HG02759 (cell line): ENCODE results near the gene ACADM.
"Not testable (repeated sequence)": the region's sequence is repeated elsewhere in the genome, so short reads cannot be mapped to it uniquely, and the experiment has no call there.

ENCODE experiments used
- ATAC-seq: cut with Tn5 transposase; IDR thresholded peaks from one replicate; pipeline ENCODE4 v1.9.1; 2021; ENCODE audit warnings: mild to moderate bottlenecking, moderate library complexity; ENCODE audit not compliant: unreplicated experiment

ACADM gene

DNA sequence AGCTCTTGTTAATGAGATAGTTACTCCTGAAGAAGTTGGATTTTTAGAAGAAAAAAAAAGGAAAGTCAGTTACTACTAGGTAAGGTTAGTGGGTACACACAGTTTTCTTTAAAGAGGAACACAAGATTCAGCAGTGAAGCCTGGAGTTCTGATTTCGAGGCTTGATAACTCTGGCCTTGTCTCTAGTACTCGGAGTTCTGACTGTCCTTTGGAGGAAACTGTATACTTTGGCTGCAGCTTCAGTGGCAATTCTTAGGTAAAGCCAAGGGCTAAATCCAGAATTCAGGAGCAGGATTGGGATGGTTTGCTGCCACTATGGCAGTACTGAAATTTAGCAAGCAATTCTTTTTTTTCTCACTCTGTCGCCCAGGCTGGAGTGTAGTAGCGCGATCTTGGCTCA is 9.2 kb downstream of the ACADM start:
- ATAC-seq, result no peak

DNA sequence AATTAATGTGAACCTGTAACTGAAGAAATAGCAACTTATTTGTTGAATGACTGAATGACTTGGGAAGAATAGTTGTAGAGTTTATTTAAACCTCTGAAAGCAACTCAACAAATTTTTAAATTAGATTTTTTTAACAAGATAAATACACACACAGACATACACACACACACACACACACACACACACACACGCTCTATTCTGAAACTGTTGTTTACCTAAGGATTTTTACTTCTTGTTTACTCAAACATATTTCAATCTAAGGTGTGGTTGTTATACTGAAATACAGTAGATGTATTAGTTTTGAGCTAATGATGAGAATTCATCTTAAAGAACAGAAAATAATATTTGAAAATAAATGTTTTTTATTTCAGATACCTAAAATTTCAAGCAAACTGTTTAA is 11.5 kb downstream of the ACADM start:
- ATAC-seq, result no peak

DNA sequence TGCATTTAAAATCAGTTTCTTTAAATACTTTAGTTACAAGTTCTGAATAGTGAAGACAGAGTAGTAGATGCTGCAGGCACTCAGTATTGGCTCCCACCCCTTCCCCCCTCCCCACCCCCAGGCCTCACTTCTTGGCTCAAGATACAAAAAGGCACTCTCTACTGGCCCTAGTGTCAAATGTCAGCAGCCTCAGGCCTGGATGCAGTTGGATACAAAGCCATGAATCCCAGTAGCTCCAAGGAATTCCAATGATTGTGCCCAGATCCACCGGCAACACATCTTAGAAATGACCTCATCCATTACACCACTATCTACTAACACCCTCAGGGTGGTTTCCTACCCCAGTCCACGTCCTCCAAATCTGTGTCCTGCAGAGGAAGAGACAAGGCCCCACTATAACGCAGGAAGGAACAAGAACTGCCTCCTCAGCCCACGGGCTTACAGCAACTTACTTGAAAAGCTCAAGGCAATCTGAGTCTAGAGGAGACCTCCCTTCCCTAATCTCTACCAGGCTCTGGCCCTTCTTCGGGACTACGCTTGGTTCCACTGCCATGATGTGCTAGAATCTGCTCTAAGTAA is 17.6 kb downstream of the ACADM start:
- ATAC-seq, result no peak

DNA sequence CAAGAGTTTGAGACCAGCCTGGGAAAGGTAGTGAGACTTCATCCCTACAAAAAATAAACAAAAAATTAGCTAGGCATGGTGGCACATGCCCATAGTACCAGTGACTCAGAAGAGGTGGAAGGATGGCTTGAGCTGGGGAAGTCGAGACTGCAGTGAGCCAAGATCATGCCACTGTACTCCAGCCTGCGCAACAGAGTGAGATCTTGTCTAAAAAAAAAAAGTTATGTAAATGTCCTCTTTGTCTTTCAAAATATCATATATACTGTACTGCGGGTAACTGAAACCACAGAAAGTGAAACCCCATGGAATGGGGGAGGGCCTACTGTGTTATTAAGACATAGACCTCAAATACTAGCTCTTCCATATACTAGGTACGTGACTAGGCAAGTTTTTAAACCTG is 20.8 kb downstream of the ACADM start:
- peak; percentile 77 for ATAC-seq

DNA sequence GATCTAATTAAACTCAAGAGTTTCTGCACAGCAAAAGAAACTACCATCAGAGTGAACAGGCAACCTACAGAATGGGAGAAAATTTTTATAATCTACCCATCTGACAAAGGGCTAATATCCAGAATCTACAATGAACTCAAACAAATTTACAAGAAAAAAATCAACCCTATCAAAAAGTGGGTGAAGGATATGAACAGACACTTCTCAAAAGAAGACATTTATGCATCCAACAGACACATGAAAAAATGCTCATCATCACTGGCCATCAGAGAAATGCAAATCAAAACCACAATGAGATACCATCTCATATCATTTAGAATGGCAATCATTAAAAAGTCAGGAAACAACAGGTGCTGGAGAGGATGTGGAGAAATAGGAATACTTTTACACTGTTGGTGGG is 32.7 kb downstream of the ACADM start:
- ATAC-seq, result not testable (repeated sequence)

DNA sequence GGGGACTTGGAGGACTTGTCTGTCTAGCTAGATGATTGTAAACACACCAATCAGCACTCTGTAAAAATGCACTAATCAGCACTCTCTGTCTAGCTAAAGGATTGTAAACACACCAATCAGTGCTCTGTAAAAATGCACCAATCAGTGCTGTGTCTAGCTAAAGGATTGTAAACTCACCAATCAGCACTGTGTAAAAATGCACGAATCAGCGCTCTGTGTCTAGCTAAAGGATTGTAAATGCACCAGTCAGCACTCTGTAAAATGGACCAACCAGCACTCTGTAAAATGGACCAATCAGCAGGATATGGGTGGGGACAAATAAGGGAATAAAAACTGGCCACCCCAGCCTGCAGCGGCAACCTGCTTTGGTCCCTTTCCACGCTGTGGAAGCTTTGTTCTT is 34.0 kb downstream of the ACADM start:
- ATAC-seq, result not testable (repeated sequence)

DNA sequence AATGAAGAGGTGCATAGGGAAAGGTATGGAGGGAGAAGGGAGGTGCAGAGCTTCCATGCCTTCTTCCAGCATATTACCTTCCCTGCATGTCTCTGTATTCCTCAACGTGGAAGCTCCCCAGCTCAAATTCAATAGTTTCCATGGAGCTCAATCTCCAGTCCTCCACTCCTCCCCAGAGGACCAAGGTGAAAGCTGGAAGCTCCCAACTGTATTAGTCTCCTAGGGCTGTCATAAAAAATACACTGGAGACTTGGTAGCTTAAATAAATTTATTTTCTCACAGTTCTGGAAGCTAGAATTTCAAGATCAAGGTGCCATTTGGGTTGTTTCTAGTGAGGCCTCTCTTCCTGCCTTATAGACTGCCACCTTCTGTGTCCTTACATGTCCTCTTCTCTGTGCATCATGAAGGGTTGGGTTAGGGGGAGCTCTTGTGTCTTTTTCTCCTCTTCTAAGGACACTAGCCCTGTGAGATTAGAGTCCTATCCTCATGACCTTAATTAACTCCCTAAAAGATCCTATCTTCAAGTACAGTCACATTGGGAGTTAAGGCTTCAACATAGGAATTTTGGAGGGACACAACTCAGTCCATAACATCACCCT is 39.6 kb downstream of the ACADM start:
- ATAC-seq, result peak; percentile 45

DNA sequence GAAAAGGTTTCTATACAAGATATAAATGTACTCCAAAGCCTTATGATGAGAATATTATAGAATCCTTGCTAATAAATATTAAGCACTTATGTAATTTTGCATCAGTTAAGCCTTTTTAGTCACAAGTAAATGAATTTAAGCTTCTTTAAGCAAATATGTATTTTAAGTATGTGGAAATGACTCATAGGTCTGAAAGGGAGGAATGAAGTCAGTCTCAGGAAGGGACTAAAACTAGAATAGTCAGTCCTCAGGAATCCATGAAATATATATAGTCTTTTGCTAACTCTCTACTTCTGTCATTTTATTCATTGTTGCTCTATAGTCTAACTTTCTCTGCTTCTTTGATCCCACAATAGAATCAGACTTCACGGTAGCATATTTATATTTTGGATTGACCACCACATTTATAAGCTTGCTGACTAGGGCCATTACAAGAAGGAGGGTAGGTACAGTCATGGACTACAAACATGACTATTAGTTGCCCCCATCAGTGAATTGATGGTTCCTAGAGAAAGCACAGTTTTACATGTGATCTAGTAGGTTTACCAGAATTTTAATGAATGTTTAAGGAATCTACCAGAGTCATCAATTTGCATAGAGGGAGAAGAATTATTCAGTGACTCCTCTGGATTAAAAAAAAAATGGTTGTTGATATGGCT is 41.3 kb downstream of the ACADM start:
- no peak for ATAC-seq

DNA sequence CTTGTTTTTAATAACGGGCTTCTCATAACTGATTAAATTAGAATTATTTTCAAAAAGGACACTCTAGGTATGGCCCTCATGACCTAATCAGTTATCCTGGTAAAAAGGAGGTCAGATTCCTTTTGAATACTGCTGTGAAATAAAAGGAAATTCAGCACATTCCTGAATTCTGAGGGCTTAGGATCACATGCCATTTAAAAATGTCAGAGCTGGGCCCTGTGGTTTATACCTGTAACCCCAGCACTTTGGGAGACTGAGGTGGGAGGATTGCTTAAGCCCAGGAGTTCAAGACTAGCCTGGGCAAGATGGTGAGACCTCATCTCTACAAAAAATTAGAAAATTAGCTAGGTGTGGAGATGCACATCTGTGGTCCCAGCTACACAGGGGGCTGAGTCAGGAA is 43.5 kb downstream of the ACADM start:
- ATAC-seq, result no peak

DNA sequence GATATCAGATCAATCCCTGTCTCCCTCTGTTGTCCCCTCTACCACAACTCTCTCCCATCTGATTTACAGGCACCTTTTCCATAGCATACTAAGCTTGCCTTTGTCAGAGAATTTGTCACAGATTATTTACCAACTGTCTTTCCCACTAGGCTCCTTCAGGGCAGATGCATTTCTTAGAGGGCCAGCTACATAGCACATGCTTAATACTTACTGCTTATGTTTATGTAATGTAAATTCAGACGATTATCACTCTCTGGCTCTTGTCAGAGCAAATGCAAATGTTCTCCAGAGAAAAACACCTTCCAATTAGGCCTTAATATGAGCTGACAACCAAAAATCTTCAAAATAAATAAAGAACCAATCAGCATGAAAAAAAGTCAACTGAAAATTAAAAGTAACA is 46.3 kb downstream of the ACADM start:
- ATAC-seq, result no peak

DNA sequence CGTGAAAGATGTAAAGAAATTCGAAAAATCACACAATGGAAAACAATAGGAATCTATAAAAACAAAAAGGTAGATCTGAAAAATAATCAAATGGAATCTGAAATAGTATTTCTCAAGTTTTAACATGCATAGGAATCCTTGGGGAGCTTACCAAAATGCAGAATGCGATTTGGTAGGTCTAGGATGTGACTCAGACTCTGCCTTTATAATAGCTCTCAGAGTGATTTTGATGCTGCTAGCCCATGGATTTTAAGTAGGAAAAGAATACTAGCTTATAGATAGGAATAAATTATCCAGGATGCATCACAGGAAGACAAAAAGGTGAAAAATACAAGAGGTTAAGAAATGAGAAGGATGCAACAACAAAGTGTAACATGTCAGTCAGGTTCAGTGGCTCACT is 47.5 kb downstream of the ACADM start:
- no peak for ATAC-seq

DNA sequence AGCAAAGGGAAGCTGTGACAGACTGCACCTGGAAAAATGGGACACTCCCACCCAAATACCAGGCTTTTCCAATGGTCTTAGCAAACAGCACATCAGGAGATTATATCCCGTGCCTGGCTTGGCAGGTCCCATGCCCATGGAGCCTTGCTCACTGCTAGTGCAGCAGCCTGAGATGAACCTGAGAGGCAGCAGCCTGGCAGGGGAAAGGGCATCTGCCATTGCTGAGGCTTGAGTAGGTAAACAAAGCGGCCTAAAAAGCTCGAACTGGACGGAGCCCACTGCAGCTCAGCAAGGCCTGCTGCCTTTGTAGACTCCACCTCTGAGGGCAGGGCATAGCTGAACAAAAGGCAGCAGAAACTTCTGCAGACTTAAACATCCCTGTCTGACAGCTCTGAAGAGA is 53.3 kb downstream of the ACADM start:
- not testable (repeated sequence) for ATAC-seq

DNA sequence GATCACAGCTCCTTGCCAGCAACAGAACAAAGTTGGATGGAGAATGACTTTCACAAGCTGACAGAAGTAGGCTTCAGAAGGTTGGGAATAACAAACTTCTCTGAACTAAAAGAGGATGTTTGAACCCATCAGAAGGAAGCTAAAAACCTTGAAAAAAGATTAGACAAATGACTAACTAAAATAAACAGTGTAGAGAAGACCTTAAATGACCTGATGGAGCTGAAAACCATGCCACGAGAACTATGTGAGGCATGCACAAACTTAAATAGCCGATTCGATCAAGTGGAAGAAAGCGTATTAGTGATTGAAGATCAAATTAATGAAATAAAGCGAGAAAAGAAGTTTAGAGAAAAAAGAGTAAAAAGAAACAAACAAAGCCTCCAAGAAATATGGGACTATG is 54.2 kb downstream of the ACADM start:
- ATAC-seq, result not testable (repeated sequence)

DNA sequence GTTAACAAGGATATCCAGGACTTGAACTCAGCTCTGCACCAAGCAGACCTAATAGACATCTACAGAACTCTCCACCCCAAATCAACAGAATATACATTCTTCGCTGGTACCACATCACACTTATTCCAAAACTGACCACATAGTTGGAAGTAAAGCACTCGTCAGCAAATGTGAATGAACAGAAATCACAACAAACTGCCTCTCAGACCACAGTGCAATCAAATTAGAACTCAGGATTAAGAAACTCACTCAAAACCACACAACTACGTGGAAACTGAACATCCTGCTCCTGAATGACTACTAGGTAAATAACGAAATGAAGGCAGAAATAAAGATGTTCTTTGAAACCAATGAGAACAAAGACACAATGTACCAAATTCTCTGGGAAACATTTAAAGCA is 55.7 kb downstream of the ACADM start:
- ATAC-seq, result not testable (repeated sequence)

DNA sequence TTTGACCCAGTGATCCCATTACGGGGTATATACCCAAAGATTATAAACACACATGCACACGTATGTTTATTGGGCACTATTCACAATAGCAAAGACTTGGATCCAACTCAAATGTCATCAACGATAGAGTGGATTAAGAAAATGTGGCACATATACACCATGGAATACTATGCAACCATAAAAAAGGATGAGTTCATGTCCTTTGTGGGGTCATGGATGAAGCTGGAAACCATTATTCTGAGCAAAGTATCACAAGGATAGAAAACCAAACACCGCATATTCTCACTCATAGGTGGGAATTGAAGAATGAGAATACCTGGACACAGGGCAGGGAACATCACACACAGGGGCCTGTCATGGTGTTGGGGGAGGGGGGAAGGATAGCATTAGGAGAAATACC is 59.4 kb downstream of the ACADM start:
- not testable (repeated sequence) for ATAC-seq

DNA sequence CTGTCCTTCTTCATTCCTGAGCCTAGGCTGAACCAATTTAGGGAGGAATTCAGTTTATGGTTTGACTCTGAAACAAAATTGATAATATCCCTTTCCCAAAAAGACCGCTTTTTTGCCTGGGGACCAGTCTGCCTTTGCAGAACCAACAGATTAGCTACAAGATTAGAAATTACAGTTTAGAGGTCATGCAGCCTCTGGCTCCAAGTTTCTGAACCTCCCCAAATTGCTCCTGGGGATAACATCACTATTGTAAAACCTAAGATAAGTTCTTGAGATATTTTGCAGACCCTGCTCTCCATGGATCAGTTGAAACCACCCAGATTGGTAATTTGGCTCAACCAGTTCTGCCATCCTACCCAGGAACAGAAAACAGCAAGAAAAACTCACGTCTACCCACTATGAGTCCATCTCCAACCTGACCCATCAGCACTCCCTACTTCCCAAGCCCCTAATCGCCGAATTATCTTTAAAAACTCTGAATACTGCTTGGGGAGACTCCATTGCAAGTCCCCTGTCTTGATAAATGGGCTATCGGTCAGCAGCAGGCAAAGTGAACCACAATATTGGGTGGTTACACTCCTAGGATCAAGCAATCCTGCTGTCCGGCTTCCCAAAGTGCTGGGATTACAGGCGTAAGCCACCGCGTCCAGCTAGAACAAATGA is 60.9 kb downstream of the ACADM start:
- peak; percentile 20 for ATAC-seq

DNA sequence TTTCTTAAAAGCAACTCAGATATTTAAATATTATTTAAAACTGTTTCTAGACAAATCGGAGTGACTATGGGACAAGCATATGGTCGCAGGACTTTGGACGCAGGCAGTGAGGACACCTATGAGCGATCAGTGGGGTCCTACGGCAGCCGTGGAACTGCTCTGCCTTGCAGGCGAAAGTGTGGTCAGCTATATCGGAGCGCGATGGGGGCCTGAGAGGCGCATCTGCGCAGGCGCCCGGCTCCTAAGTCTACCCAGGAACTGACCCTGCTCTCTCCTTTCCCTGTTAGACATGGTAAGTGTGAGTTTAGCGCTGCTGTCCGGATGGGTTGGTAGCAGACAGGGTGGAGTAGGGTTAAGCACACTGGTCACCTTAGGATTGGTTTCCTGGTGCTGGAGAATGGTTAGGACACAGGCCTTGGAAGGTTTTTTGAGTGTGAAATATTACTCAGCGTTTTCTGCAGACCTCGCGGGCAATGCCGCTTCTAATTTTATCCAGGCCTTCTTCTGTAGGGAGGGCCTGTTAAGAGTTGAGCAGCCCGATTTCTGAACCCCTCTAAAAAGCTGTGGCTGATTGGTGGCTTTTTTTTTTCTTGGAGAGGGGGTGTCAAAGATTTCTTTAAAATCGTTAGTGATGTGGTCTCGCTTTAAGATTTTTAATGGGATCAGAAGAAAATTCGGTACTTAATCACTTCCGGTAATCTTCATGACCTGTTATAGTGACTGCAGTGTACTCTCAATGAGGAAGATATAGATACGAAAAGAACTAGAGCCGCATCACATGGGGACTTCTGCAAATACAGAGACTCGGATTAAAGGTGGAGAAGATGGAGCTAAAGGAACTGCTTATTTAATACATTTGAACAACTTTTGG is 61.7 kb downstream of the ACADM start, which contains the start of gene RABGGTB:
RABGGTB (plus strand) TSS at position 274 of the 871 bp plus-strand sequence; CDS start at position 290, 16 bp downstream.
- peak; percentile 74 for ATAC-seq

DNA sequence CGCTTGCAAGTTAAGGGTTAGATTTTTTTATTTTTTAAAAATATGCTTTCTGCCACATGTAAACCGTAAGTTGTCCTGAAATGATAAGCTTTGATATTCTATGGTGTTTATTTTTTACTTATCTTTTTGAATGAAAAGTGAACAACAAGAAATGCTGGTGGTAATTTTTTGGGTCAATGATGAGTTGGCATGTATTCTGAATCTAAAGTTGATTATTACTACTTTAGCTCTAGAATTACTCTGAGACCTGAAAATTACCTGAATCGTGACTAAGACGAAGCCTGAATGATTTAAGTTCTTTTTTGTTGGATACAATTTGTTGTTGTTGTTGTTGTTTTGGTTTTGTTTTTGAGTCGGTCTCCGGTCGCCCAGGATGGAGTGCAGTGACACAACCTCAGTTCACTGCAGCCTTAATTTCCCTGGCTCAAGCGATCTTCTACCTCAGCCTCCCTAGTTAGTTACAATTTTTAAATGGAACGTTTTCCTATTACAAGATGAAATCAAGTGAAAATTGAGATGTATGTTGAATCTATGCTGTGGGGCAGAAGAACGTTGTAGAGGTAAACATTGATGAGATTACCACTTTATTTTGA is 62.5 kb downstream of the ACADM start:
- ATAC-seq, result no peak

DNA sequence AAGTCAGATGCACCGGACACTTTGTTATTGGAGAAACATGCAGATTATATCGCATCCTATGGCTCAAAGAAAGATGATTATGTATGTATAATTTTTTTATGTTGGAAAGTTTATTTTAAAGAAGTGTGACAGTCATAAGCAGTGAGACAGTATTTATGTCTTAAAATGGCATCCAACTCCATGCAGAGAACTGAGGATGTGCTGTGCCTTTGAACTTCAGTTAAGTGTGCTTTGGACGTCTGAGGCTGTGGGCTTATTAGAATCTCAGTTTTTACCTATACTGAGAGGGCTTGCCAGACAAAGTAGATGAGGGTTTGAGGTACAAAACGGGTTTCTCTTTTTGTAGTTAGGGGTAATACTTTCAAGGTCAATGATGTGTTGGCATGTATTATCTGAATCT is 63.0 kb downstream of the ACADM start:
- no peak for ATAC-seq

DNA sequence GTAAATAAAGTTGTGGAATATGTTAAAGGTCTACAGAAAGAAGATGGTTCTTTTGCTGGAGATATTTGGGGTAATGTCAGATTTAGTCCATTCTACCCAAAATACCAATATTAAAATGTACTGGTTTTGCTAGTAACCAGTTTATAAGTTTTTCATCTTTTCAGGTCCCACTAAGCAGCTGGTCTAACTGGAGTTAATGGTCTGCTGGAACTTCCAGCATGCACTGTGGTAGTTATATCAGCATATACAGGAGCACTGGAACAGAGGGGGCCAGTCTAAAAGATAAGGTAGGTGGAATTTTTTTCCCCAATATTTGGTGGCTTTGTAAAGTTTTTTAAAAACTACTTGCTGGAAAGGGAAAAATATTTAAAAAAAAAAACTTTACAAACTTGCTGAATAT is 65.5 kb downstream of the ACADM start:
- ATAC-seq, result no peak

DNA sequence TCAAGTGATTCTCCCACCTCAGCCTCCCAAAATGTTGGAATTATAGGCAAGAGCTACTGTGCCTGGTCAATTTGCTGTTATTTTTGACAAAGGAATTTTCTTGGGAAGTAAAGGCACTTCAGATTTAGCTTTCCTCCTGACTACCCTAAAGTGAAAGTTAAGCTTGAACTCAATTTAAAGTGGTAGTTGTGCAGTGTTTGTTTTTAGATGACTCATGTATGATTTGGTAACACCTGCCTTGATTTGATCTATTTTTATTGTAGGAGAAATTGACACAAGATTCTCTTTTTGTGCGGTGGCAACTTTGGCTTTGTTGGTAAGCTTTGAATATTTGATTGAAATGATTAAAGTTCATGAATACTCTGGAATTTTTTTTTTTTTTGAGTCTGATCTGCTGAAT is 66.5 kb downstream of the ACADM start:
- no peak for ATAC-seq
